Vagina (tissue), 2 donors: ENCODE results near the gene GALNT4.

ENCODE experiments used
- CTCF ChIP-seq, 3 experiments: fragments of 450-650 bp in 2 of 3; fragments of 200-600 bp in 1 of 3; sonication (generic) in 1 of 3; IDR thresholded peaks; one replicate each; pipeline ENCODE4 v1.5.1; 2017 to 2019; ENCODE audit warnings: antibody characterized with exemption in 3 of 3, mild to moderate bottlenecking in 2 of 3, moderate library complexity in 2 of 3
- POLR2A ChIP-seq, 2 donors: fragments of 450-650 bp; IDR thresholded peaks; one replicate each; pipeline ENCODE4 v1.6.1; 2017; ENCODE audit warnings: antibody characterized with exemption in 2 of 2, mild to moderate bottlenecking in 2 of 2, moderate library complexity in 2 of 2

- peak; percentile 57 to 79 (median 67) for TF ChIP-seq CTCF (IDR thresholded peaks at IDR 0.05)
- TF ChIP-seq POLR2A (IDR thresholded peaks at IDR 0.05), result no peak
Measured at GRCh38 chr12:89542912-89543592, 18.5 kb upstream of the GALNT4 start.
